H4 (cell line): Measurements from ENCODE around the gene CASP9. TPM values are rescaled to one million over a fixed set of nuclear protein-coding genes. Genes with fewer than 3 reads are reported as not detected.

Source experiments
- DNase-seq: peaks from one replicate; pipeline ENCODE4 v3.0.0-alpha.2; 2015; ENCODE audit warnings: low spot score
- total RNA-seq: library from RNA; depleted of rRNA; stranded (reverse); fragments of >200 nt; shearing (Covaris generic); gene quantifications from 2 replicates; pipeline ENCODE4 v1.2.3, GENCODE V29; 2014; rRNA removed

The CASP9 gene
- total RNA-seq, 1 experiment from 2014 or later = 10.3 TPM

- no peak for DNase-seq
Observed at GRCh38 chr1:15448877-15449462, 75.0 kb downstream of the CASP9 start.

- DNase-seq = no peak
Observed at GRCh38 chr1:15446212-15446611, 77.8 kb downstream of the CASP9 start.

- DNase-seq = no peak
Observed at GRCh38 chr1:15445390-15446122, 78.5 kb downstream of the CASP9 start.

- no peak for DNase-seq
Observed at GRCh38 chr1:15444468-15445389, 79.3 kb downstream of the CASP9 start.

GRCh38 chr1:15443281-15443680, 80.7 kb downstream of the CASP9 start:
- DNase-seq = no peak

GRCh38 chr1:15442759-15443158, 81.3 kb downstream of the CASP9 start:
- DNase-seq = no peak

GRCh38 chr1:15442119-15442518, 81.9 kb downstream of the CASP9 start:
- DNase-seq = no peak

Other genes starting within 250 kb of the CASP9 start
- 30.8 and 33.5 TPM in 2 replicates for gene EFHD2, start 114.3 kb downstream of the CASP9 start, total RNA-seq
- gene CTRC, start 85.8 kb downstream of the CASP9 start, total RNA-seq = 0.15 and 0.43 TPM in 2 replicates
- not detected in 2 replicates for gene CELA2A, start 67.5 kb downstream of the CASP9 start, total RNA-seq
- gene CELA2B, start 48.1 kb downstream of the CASP9 start, total RNA-seq = not detected in 2 replicates
- 8.1 and 15.2 TPM in 2 replicates for gene DNAJC16, start 2.6 kb upstream of the CASP9 start, total RNA-seq
- not detected in 2 replicates for gene AGMAT, start 60.8 kb upstream of the CASP9 start, total RNA-seq
- gene DDI2, start 93.2 kb upstream of the CASP9 start, total RNA-seq = 4.5 and 5.2 TPM in 2 replicates
- gene PLEKHM2, start 160.1 kb upstream of the CASP9 start, total RNA-seq = 13.4 and 18.6 TPM in 2 replicates
- 0.10 and 0.47 TPM in 2 replicates for gene SLC25A34, start 212.0 kb upstream of the CASP9 start, total RNA-seq
- gene TMEM82, start 218.3 kb upstream of the CASP9 start, total RNA-seq = not detected in 2 replicates
- 33.0 and 38.9 TPM in 2 replicates for gene FBLIM1, start 234.6 kb upstream of the CASP9 start, total RNA-seq